ENCODE data around the gene SH3D19. TPM values are rescaled to one million over a fixed set of nuclear protein-coding genes. Genes with fewer than 3 reads are reported as not detected.

Gene SH3D19
- total RNA-seq, 1 experiment from 2014 or later, result 29.7 TPM

DNA sequence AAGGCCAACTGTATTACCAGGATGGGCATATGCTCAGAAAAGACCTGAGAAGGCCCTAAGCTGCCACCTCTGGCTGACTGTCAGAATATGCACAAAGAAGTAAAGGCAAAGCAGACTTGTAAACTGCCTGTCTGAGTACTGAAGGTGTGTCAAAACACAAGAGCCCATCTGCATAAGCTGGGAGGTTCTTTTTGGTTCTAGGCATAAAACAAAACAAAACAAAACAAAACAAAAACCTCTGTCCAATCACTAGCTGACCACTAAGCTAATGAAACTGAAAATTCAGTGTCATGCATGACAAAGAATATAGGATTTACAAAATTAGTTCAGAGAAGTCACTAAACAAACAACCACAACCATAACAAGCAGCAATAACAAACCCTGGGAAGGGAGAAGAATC, 20.6 kb downstream of the SH3D19 start:
- H4K5ac ChIP-seq (ENCODE audit: insufficient read length, low read depth, low read length), result no peak overlapping the region
- no peak overlapping the region for H3K27ac Mint-ChIP-seq
- peaks cover 6% of the 10 kb centered on the region for H3K79me1 ChIP-seq (ENCODE audit: insufficient read depth, low read depth, low read length, poor library complexity, severe bottlenecking)
- no peak overlapping the region for H4K91ac ChIP-seq (ENCODE audit: insufficient read length, low read depth, low read length)
- peaks cover 27 to 29% of the 10 kb centered on the region in 2 experiments for H3K4me1 Mint-ChIP-seq
- H2BK120ac ChIP-seq (ENCODE audit: low read depth, low read length, poor library complexity, severe bottlenecking), result no peak overlapping the region
- no peak overlapping the region for H2BK15ac ChIP-seq (ENCODE audit: low read depth, low read length)
- H3K27me3 Mint-ChIP-seq (ENCODE audit: low read depth), result no peaks in the 10 kb centered on the region
- no peak overlapping the region for H2BK12ac ChIP-seq (ENCODE audit: insufficient read length, low read depth, low read length)
- no peaks in the 10 kb centered on the region for H3K27me3 ChIP-seq (ENCODE audit: insufficient read depth, low read length)
- H2BK20ac ChIP-seq (ENCODE audit: low read depth, low read length, poor library complexity, severe bottlenecking), result no peak overlapping the region
- peaks cover 19% of the 10 kb centered on the region; the same call in 1 of the 2 replicates for H3K79me2 ChIP-seq (ENCODE audit: insufficient read depth, low read length)
- H3T11ph ChIP-seq (ENCODE audit: low read length), result no peak overlapping the region
- no peak overlapping the region for H3K23ac ChIP-seq (ENCODE audit: insufficient read length, low read depth, low read length)
- H2BK5ac ChIP-seq (ENCODE audit: insufficient read length, low read length), result no peak overlapping the region
- no peak overlapping the region for H3K4ac ChIP-seq (ENCODE audit: low read depth, low read length)
- H3K4me3 Mint-ChIP-seq, result no peak overlapping the region
- H3K23me2 ChIP-seq (ENCODE audit: insufficient read length, low read depth, low read length, poor library complexity, severe bottlenecking), result peaks cover 3% of the 10 kb centered on the region
- TF ChIP-seq, protein P1, sequence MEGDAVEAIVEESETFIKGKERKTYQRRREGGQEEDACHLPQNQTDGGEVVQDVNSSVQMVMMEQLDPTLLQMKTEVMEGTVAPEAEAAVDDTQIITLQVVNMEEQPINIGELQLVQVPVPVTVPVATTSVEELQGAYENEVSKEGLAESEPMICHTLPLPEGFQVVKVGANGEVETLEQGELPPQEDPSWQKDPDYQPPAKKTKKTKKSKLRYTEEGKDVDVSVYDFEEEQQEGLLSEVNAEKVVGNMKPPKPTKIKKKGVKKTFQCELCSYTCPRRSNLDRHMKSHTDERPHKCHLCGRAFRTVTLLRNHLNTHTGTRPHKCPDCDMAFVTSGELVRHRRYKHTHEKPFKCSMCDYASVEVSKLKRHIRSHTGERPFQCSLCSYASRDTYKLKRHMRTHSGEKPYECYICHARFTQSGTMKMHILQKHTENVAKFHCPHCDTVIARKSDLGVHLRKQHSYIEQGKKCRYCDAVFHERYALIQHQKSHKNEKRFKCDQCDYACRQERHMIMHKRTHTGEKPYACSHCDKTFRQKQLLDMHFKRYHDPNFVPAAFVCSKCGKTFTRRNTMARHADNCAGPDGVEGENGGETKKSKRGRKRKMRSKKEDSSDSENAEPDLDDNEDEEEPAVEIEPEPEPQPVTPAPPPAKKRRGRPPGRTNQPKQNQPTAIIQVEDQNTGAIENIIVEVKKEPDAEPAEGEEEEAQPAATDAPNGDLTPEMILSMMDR (conservative IDR thresholded peaks at IDR 0.05), result no peak
- H3K27ac ChIP-seq (ENCODE audit: insufficient read length, low read depth, low read length), result no peak overlapping the region
- H3K4me2 ChIP-seq (ENCODE audit: insufficient read depth, insufficient read length, low read length), result no peak overlapping the region
- no peaks in the 10 kb centered on the region for H4K20me1 ChIP-seq (ENCODE audit: control insufficient read depth, insufficient read depth, insufficient read length)
- no peak for DNase-seq
- no peak overlapping the region for H3K9ac ChIP-seq (ENCODE audit: extremely low read depth, insufficient read length, low read length)
- H3K36me3 Mint-ChIP-seq (ENCODE audit: insufficient read depth in 1 of 3, low read depth in 3 of 3), result peaks cover 4 to 14% (median 9%) of the 10 kb centered on the region in 3 experiments; a peak in 5 of 7 replicates
- H3K56ac ChIP-seq (ENCODE audit: insufficient read length, low read depth, low read length), result no peak overlapping the region
- H3K4me1 ChIP-seq (ENCODE audit: insufficient read depth, low read length), result peaks cover 6% of the 10 kb centered on the region; the same call in 1 of the 2 replicates
- H2AFZ ChIP-seq (ENCODE audit: low read length), result no peak overlapping the region
- no peaks in the 10 kb centered on the region for H3K9me3 ChIP-seq (ENCODE audit: control insufficient read depth, low read depth, low read length)
- H4K8ac ChIP-seq (replicated peaks; ENCODE audit: insufficient read length, low read depth, low read length), result no peak overlapping the region
- H3K14ac ChIP-seq (ENCODE audit: insufficient read depth, low read length), result no peak overlapping the region
- no peaks in the 10 kb centered on the region for H3K9me3 Mint-ChIP-seq
- H2AK5ac ChIP-seq (ENCODE audit: insufficient read length, low read length), result no peak overlapping the region
- no peak overlapping the region for H3K18ac ChIP-seq (ENCODE audit: insufficient read length, low read depth, low read length)

Measured in H9 (cell line).